GM12878 (cell line): ENCODE results near the gene SETD1B. TPM values are rescaled to one million over a fixed set of nuclear protein-coding genes. Genes with fewer than 3 reads are reported as not detected.

Experiments used
- ATAC-seq: fragments of 200-7000 bp; cut with Tn5 transposase; 3 replicates; pipeline ENCODE4 v1.9.1; 2020; ENCODE audit warnings: mild to moderate bottlenecking, moderate library complexity
- BruUV-seq: library from RNA; stranded (reverse); fragments of 400-500 nt; replicated peaks from 2 replicates; lab custom pipeline; 2021; lab: Mats Ljungman, UMichigan
- CTCF ChIA-PET: fragments of 300-600 bp; sonication (Branson Sonifier 250); formaldehyde crosslinking; extraction: SDS; loops from one replicate; lab custom pipeline; 2021; ENCODE audit warnings: inconsistent platforms; lab: Yijun Ruan, JAX
- POLR2A ChIA-PET: fragments of 350-600 bp; formaldehyde crosslinking; extraction: SDS; loops from one replicate; lab custom pipeline; 2021; ENCODE audit warnings: inconsistent platforms; lab: Charles Lee
- RAD21 ChIA-PET: fragments of 300-600 bp; sonication (Branson Sonifier 250); formaldehyde crosslinking; loops from one replicate; lab custom pipeline; 2023; ENCODE audit warnings: antibody characterized with exemption; ENCODE audit not compliant: unreplicated experiment; lab: Charles Lee
- SMC1A ChIA-PET: fragments of 300-600 bp; sonication (Branson Sonifier 250); formaldehyde crosslinking; loops from one replicate; lab custom pipeline; 2023; ENCODE audit not compliant: unreplicated experiment, uncharacterized antibody; lab: Charles Lee
- DNase-seq: peaks from one replicate; pipeline ENCODE4 v3.0.0-alpha.2; 2011; ENCODE audit warnings: low read depth, low spot score
- FAIRE-seq: peaks from 3 replicates; lab custom pipeline; 2011; peaks lifted over from hg19 to GRCh38; lab: Jason Lieb, UNC
- H2AFZ ChIP-seq: 2 replicates; pipeline ENCODE4 v1.6.0; 2011; ENCODE audit warnings: low read depth, low read length, control low read depth; ENCODE audit not compliant: control insufficient read depth
- H3K27ac ChIP-seq: 2 replicates; pipeline ENCODE4 v1.5.1; 2011; ENCODE audit warnings: control low read depth; ENCODE audit not compliant: control insufficient read depth, insufficient read depth
- H3K27me3 ChIP-seq, 2 experiments: replicated peaks in 1 of 2; 2 replicates each; pipeline versions ENCODE4 v1.6.0 to v1.6.1; 2011; ENCODE audit warnings: low read length in 1 of 2; ENCODE audit not compliant: control insufficient read depth in 2 of 2, insufficient read depth in 2 of 2
- H3K36me3 ChIP-seq, 2 experiments: 2 replicates each; pipeline ENCODE4 v1.5.1; 2011; ENCODE audit warnings: low read length in 1 of 2; ENCODE audit not compliant: control insufficient read depth in 2 of 2, insufficient read depth in 2 of 2
- H3K4me1 ChIP-seq: 2 replicates; pipeline ENCODE4 v1.6.1; 2011; ENCODE audit warnings: mild to moderate bottlenecking, low read length, moderate library complexity, mixed read lengths; ENCODE audit not compliant: control insufficient read depth, insufficient read depth
- H3K4me2 ChIP-seq: 2 replicates; pipeline ENCODE4 v1.6.0; 2011; ENCODE audit warnings: control low read depth; ENCODE audit not compliant: control insufficient read depth, insufficient read depth
- H3K4me3 ChIP-seq: fragments of 200-600 bp; sonication (generic); 2 replicates; pipeline ENCODE4 v1.5.1; 2016
- H3K79me2 ChIP-seq: 2 replicates; pipeline ENCODE4 v1.6.0; 2011; ENCODE audit warnings: low read length; ENCODE audit not compliant: control insufficient read depth, insufficient read depth
- H3K9ac ChIP-seq: 2 replicates; pipeline ENCODE4 v1.8.0; 2011; ENCODE audit warnings: low read length, control low read depth, mixed read lengths; ENCODE audit not compliant: control insufficient read depth, insufficient read depth
- H3K9me3 ChIP-seq: replicated peaks from 3 replicates; pipeline ENCODE4 v1.5.1; 2011; ENCODE audit warnings: mild to moderate bottlenecking, low read length; ENCODE audit not compliant: control insufficient read depth, insufficient read depth
- H4K20me1 ChIP-seq: 2 replicates; pipeline ENCODE4 v1.6.0; 2011; ENCODE audit not compliant: control insufficient read depth, insufficient read depth
- ASH2L ChIP-seq: fragments of 300-600, 200-600 bp; sonication (generic); IDR thresholded peaks from 2 replicates; pipeline ENCODE4 v1.6.1; 2017; ENCODE audit warnings: low read depth, mild to moderate bottlenecking, borderline replicate concordance
- EP300 ChIP-seq, 2 experiments: fragments of 150-350 bp in 1 of 2; IDR thresholded peaks; 2 replicates each; pipeline ENCODE4 v1.6.1; 2011 to 2012; ENCODE audit warnings: low read depth in 2 of 2, low read length in 2 of 2, borderline replicate concordance in 1 of 2, improper control_type of control experiment in 1 of 2, inconsistent platforms in 1 of 2; ENCODE audit not compliant: control insufficient read depth in 1 of 2
- HDAC2 ChIP-seq: fragments of 200-600 bp; sonication (generic); IDR thresholded peaks from 2 replicates; pipeline ENCODE4 v1.6.1; 2017
- NRF1 ChIP-seq: conservative IDR thresholded peaks from 2 replicates; pipeline ENCODE4 v1.6.1; 2011; ENCODE audit warnings: mild to moderate bottlenecking, low read depth, low read length, improper control_type of control experiment
- PAX5 ChIP-seq: IDR thresholded peaks from 2 replicates; pipeline ENCODE4 v1.6.1; 2011; ENCODE audit warnings: low read depth, low read length, borderline replicate concordance
- POLR2AphosphoS2 ChIP-seq: IDR thresholded peaks from 2 replicates; pipeline ENCODE4 v1.6.1; 2011; ENCODE audit warnings: low read depth, mild to moderate bottlenecking, low read length, improper control_type of control experiment, moderate library complexity
- POU2F2 ChIP-seq: IDR thresholded peaks from 3 replicates; pipeline ENCODE4 v1.6.1; 2011; ENCODE audit warnings: low read depth, mild to moderate bottlenecking, low read length, borderline replicate concordance
- RBBP5 ChIP-seq: fragments of 200-600 bp; sonication (generic); conservative IDR thresholded peaks from 2 replicates; pipeline ENCODE4 v1.6.1; 2016
- RFX5 ChIP-seq: IDR thresholded peaks from 2 replicates; pipeline ENCODE4 v1.6.1; 2011; ENCODE audit warnings: low read depth, low read length, improper control_type of control experiment
- SIX5 ChIP-seq: IDR thresholded peaks from 2 replicates; pipeline ENCODE4 v1.6.1; 2011; ENCODE audit warnings: mild to moderate bottlenecking, low read depth, low read length, moderate library complexity; ENCODE audit not compliant: severe bottlenecking
- SREBF2 ChIP-seq: IDR thresholded peaks from 2 replicates; pipeline ENCODE4 v1.6.1; 2012; ENCODE audit warnings: mild to moderate bottlenecking, low read length
- SRF ChIP-seq, 2 experiments: IDR thresholded peaks; 2 replicates each; pipeline ENCODE4 v1.6.1; 2011; ENCODE audit warnings: low read depth in 2 of 2, low read length in 2 of 2, mild to moderate bottlenecking in 1 of 2, moderate library complexity in 1 of 2
- TAF1 ChIP-seq: IDR thresholded peaks from 2 replicates; pipeline ENCODE4 v1.6.1; 2011; ENCODE audit warnings: mild to moderate bottlenecking, low read depth, low read length, borderline replicate concordance
- TBL1XR1 ChIP-seq: IDR thresholded peaks from 2 replicates; pipeline ENCODE4 v1.6.1; 2012; ENCODE audit warnings: low read depth, low read length, improper control_type of control experiment
- ZSCAN29 ChIP-seq: fragments of 450-650 bp; IDR thresholded peaks from 2 replicates; pipeline ENCODE4 v1.6.1; 2017; ENCODE audit warnings: mild to moderate bottlenecking, moderate library complexity
- WGBS: methylation state at CpG from one replicate; pipeline ENCODE4 v1.1.6; 2016; ENCODE audit warnings: low lambda C conversion rate; ENCODE audit not compliant: insufficient replicate concordance, insufficient coverage; ENCODE audit errors: missing lambda C conversion rate; 5-methylcytosine and 5-hydroxymethylcytosine counted together
- in situ Hi-C: fragments of 300-500 bp; cut with MboI; formaldehyde crosslinking; loops from 9 replicates; pipeline ENCODE4 v1.14.3; 2018; ENCODE audit warnings: mixed read lengths
- intact Hi-C: fragments of 100-400 bp; cut with micrococcal nuclease; formaldehyde crosslinking; loops from one replicate; pipeline ENCODE4 v1.14.2; 2022; ENCODE audit not compliant: unreplicated experiment
- polyA plus RNA-seq, 11 experiments: library from polyadenylated mRNA; depleted of rRNA in 4 of 11; unstranded in 6 of 11; stranded (reverse) in 5 of 11; fragments of >200 nt; fragmentation: Nextera tagmentation in 4 of 11; fragmentation: Illumina TruSeq in 1 of 11; extraction: Ambion mirVana in 4 of 11; extraction: Trizol in 1 of 11; gene quantifications; 1 replicate in 1 of 11; 2 replicates in 10 of 11; pipeline versions ENCODE4 v1.2.1 to v1.2.3, GENCODE V29; 2011 to 2016; ENCODE audit warnings: inconsistent platforms in 2 of 11, missing spikeins in 2 of 11, low read depth in 1 of 11
- total RNA-seq, 4 experiments: library from RNA; depleted of rRNA in 3 of 4; stranded (reverse); fragments of >200 nt in 3 of 4; fragmentation: Illumina TruSeq in 1 of 4; extraction: Trizol in 1 of 4; gene quantifications; 2 replicates each; pipeline versions ENCODE4 v1.2.1 to v1.2.3, GENCODE V29; 2013 to 2021
- TF ChIP-seq, protein P1 (sequence below): IDR thresholded peaks from 2 replicates; pipeline ENCODE4 v1.6.1; 2012; ENCODE audit warnings: low read length, inconsistent platforms
- TF ChIP-seq, protein P2 (sequence below): IDR thresholded peaks from 2 replicates; pipeline ENCODE4 v1.6.1; 2011; ENCODE audit warnings: borderline replicate concordance, low read depth, mild to moderate bottlenecking, moderate library complexity, low read length; ENCODE audit not compliant: insufficient read depth, poor library complexity, severe bottlenecking

SETD1B gene
- total and polyA plus RNA-seq, 10 of the 15 experiments (the other 5 are each of a cell fraction or from before 2014, with no cell fraction given): 0.50 to 17.3 (median 1.6) TPM

DNA sequence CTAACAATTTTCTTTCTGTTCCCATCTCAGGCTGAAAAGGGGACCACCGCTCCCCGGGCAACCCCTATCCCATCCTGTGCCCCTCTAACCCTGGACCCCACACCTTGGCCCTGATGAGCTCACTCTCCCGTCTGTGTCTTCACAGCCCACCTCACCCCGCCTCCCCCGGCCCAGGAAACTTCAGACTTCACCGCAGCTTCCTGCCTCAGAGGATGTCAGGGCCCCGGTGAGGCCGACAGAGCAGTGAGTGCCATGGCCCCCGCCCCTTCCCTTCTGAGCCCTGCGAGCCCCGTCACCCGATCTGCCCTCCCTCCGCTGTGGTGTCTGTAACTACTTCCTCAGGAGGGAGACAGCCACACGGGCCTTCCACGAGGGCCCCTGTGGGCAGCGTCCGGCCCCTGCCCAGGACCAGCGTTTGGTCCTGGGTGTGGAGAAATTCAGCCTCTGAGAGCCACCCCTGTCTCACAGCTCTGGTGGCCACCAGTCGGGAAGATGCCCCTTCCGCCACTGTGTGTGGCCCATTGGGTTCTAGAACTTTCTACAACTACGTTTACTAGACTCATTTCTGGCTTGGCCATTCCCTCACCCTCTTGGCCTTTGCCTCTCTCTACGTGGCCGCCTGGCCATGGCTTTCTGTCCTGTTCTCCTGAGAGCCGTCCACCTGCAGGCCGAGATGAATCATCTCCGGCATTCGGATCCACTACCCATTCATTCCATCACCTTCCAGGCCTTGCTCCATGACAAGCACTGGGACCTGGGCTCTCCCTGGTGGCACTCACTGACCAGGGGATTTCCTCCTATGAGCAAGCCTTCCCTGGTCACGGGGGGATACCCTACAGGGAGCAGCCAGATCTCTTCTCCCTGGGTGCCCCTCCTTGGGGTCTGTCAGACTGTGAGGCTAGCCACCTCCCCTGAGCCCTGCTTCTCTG lies 13.7 kb upstream of the SETD1B start:
- no peaks in the 10 kb centered on the region for H4K20me1 ChIP-seq
- peak overlapping the region; percentile 70 for H3K9ac ChIP-seq
- peak overlapping the region; percentile 32 for H3K4me2 ChIP-seq
- ATAC-seq: peak; percentile 64
- ChIA-PET CTCF (interaction anchor here (0.6 to 16.2 kb wide), 6 partner anchors 8 to 253 kb away, joined by 3 to 492 read pairs (median 8); no protein-coding TSS in a partner anchor), POLR2A (interaction anchor here (0.6 to 7.9 kb wide), 10 partner anchors 7 to 426 kb away, joined by 3 to 155 read pairs (median 4); partner anchors contain the start of genes SETD1B and TMEM120B), RAD21 (interaction anchor here (0.6 to 11.7 kb wide), 8 partner anchors 10 to 163 kb away, joined by 3 to 395 read pairs (median 3); partner anchors contain the start of genes ORAI1, SETD1B and TMEM120B), SMC1A (interaction anchor here (0.5 to 10.5 kb wide), 6 partner anchors 9 to 310 kb away, joined by 3 to 226 read pairs (median 3); partner anchors contain the start of genes SETD1B and TMEM120B)
- intact Hi-C loops: loop anchor here (1.0 kb wide), 1 partner anchor 8 kb away; no protein-coding TSS in a partner anchor
- BruUV-seq: TSS peak; percentile 76
- peaks cover 73% of the 10 kb centered on the region for H3K79me2 ChIP-seq
- H3K4me1 ChIP-seq: peaks cover 64% of the 10 kb centered on the region
- FAIRE-seq: peak; percentile 80
- in situ Hi-C loops: loop anchor here (5.0 kb wide), 1 partner anchor 98 kb away; no protein-coding TSS in a partner anchor
- H2AFZ ChIP-seq: no peak overlapping the region
- H3K9me3 ChIP-seq: no peaks in the 10 kb centered on the region
- DNase-seq: peak; percentile 70
- H3K4me3 ChIP-seq: peak overlapping the region; percentile 97; the same call in 1 of the 2 replicates
- H3K27me3 ChIP-seq: no peaks in the 10 kb centered on the region
- H3K27ac ChIP-seq: peak overlapping the region; percentile 90
- H3K36me3 ChIP-seq: peaks cover 3 to 10% of the 10 kb centered on the region in 2 experiments; a peak in 2 of 4 replicates
- WGBS: 5% methylated on average over 27 of the region's 28 CpGs
- TF ChIP-seq POU2F2: no peak
- no peak for TF ChIP-seq SRF (IDR thresholded peaks at IDR 0.05; ENCODE audit: low read depth in 2 of 2, low read length in 2 of 2)
- no peak for TF ChIP-seq ZSCAN29
- no peak for TF ChIP-seq NRF1
- no peak for TF ChIP-seq RBBP5
- peak; percentile 15 to 43; a peak in 1 of 4 replicates for TF ChIP-seq EP300 (IDR thresholded peaks at IDR 0.05; ENCODE audit: borderline replicate concordance in 1 of 2, control insufficient read depth in 1 of 2, low read depth in 2 of 2, low read length in 2 of 2)
- TF ChIP-seq, protein P1, sequence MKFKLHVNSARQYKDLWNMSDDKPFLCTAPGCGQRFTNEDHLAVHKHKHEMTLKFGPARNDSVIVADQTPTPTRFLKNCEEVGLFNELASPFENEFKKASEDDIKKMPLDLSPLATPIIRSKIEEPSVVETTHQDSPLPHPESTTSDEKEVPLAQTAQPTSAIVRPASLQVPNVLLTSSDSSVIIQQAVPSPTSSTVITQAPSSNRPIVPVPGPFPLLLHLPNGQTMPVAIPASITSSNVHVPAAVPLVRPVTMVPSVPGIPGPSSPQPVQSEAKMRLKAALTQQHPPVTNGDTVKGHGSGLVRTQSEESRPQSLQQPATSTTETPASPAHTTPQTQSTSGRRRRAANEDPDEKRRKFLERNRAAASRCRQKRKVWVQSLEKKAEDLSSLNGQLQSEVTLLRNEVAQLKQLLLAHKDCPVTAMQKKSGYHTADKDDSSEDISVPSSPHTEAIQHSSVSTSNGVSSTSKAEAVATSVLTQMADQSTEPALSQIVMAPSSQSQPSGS: no peak
- TF ChIP-seq SIX5: no peak
- TF ChIP-seq RFX5: no peak
- no peak for TF ChIP-seq SREBF2
- peak; percentile 62; the same call in 1 of the 2 replicates for TF ChIP-seq PAX5
- no peak; the same call in 1 of the 2 replicates for TF ChIP-seq POLR2AphosphoS2
- TF ChIP-seq TAF1: 0 out of 2 replicates have a peak, but pooled peaks have one; percentile 38
- no peak for TF ChIP-seq HDAC2
- TF ChIP-seq, protein P2, sequence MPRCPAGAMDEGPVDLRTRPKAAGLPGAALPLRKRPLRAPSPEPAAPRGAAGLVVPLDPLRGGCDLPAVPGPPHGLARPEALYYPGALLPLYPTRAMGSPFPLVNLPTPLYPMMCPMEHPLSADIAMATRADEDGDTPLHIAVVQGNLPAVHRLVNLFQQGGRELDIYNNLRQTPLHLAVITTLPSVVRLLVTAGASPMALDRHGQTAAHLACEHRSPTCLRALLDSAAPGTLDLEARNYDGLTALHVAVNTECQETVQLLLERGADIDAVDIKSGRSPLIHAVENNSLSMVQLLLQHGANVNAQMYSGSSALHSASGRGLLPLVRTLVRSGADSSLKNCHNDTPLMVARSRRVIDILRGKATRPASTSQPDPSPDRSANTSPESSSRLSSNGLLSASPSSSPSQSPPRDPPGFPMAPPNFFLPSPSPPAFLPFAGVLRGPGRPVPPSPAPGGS: no peak
- TF ChIP-seq TBL1XR1: peak; percentile 55; the same call in 1 of the 2 replicates
- no peak for TF ChIP-seq ASH2L
